ENCODE results near the gene MAML3. TPM values are rescaled to one million over a fixed set of nuclear protein-coding genes. Genes with fewer than 3 reads are reported as not detected.
A peak's percentile ranks its signal among the peaks of the same experiment; 100 is the strongest.

MAML3 gene
- total RNA-seq, 1 donor from 2014 or later, result 18.7 TPM

GRCh38 chr4:139746431-139747171 lies 407.4 kb downstream of the MAML3 start:
- no peak for DNase-seq (ENCODE audit: extremely low read depth, low read depth, low spot score)

- DNase-seq (ENCODE audit: extremely low read depth, low read depth, low spot score), result no peak
These were observed 408.8 kb downstream of the MAML3 start for GRCh38 chr4:139745111-139745639.

GRCh38 chr4:139744232-139744631 lies 409.8 kb downstream of the MAML3 start:
- no peak for DNase-seq (ENCODE audit: extremely low read depth, low read depth, low spot score)

GRCh38 chr4:139743027-139743426 lies 411.0 kb downstream of the MAML3 start:
- DNase-seq (ENCODE audit: extremely low read depth, low read depth, low spot score), result no peak

- DNase-seq (ENCODE audit: extremely low read depth, low read depth, low spot score), result no peak
These were observed 413.4 kb downstream of the MAML3 start for GRCh38 chr4:139740531-139741041.

- DNase-seq (ENCODE audit: extremely low read depth, low read depth, low spot score), result no peak
These were observed 413.9 kb downstream of the MAML3 start for GRCh38 chr4:139740121-139740520.

GRCh38 chr4:139738846-139739613 lies 415.0 kb downstream of the MAML3 start:
- no peak for DNase-seq (ENCODE audit: extremely low read depth, low read depth, low spot score)

- no peak for DNase-seq (ENCODE audit: extremely low read depth, low read depth, low spot score)
These were observed 417.3 kb downstream of the MAML3 start for GRCh38 chr4:139736661-139737060.

GRCh38 chr4:139736274-139736660 lies 417.7 kb downstream of the MAML3 start:
- DNase-seq (ENCODE audit: extremely low read depth, low read depth, low spot score), result no peak

GRCh38 chr4:139735381-139736273 lies 418.4 kb downstream of the MAML3 start:
- DNase-seq (ENCODE audit: extremely low read depth, low read depth, low spot score), result no peak

GRCh38 chr4:139734875-139735380 lies 419.1 kb downstream of the MAML3 start:
- peak; percentile 36 for DNase-seq (ENCODE audit: extremely low read depth, low read depth, low spot score)

- DNase-seq (ENCODE audit: extremely low read depth, low read depth, low spot score), result no peak
These were observed 419.6 kb downstream of the MAML3 start for GRCh38 chr4:139734201-139734874.

- no peak for DNase-seq (ENCODE audit: extremely low read depth, low read depth, low spot score)
These were observed 420.9 kb downstream of the MAML3 start for GRCh38 chr4:139732991-139733570.

GRCh38 chr4:139728840-139729239 lies 425.1 kb downstream of the MAML3 start:
- no peak for DNase-seq (ENCODE audit: extremely low read depth, low read depth, low spot score)

- no peak for DNase-seq (ENCODE audit: extremely low read depth, low read depth, low spot score)
These were observed 425.8 kb downstream of the MAML3 start for GRCh38 chr4:139728146-139728545.

- DNase-seq (ENCODE audit: extremely low read depth, low read depth, low spot score), result no peak
These were observed 427.4 kb downstream of the MAML3 start for GRCh38 chr4:139726615-139727014.

GRCh38 chr4:139725236-139725635 lies 428.7 kb downstream of the MAML3 start:
- DNase-seq (ENCODE audit: extremely low read depth, low read depth, low spot score), result no peak

- DNase-seq (ENCODE audit: extremely low read depth, low read depth, low spot score), result no peak
These were observed 432.2 kb downstream of the MAML3 start for GRCh38 chr4:139721789-139722188.

- no peak for DNase-seq (ENCODE audit: extremely low read depth, low read depth, low spot score)
These were observed 433.2 kb downstream of the MAML3 start for GRCh38 chr4:139720806-139721205.
